ENCODE results near the gene RIPPLY3. TPM values are rescaled to one million over a fixed set of nuclear protein-coding genes. Genes with fewer than 3 reads are reported as not detected.

The RIPPLY3 gene
- total and polyA plus RNA-seq, 2 of the 13 experiments (the other 11 are each of a cell fraction or from before 2014, with no cell fraction given), result 0.09 to 2.9 TPM

GRCh38 chr21:37009740-37010341 lies 3.3 kb downstream of the RIPPLY3 start (continued):
- TF ChIP-seq ZBED4 (CRISPR knock-in tag; IDR thresholded peaks at IDR 0.05; ENCODE audit: borderline replicate concordance) (no peak; the same call in 1 of the 2 replicates), UBTF (CRISPR knock-in tag; IDR thresholded peaks at IDR 0.05) (peak; percentile 87), IRF2 (CRISPR knock-in tag; IDR thresholded peaks at IDR 0.05) (peak; percentile 46), REL (CRISPR knock-in tag; conservative IDR thresholded peaks at IDR 0.05) (no peak), ZNF501 (CRISPR knock-in tag; IDR thresholded peaks at IDR 0.05) (peak; percentile 32; the same call in 1 of the 2 replicates), PHF21A (CRISPR knock-in tag; IDR thresholded peaks at IDR 0.05) (peak; percentile 75; the same call in 1 of the 2 replicates), ZNF136 (CRISPR knock-in tag; IDR thresholded peaks at IDR 0.05; ENCODE audit: low read depth) (no peak), ZNF598 (CRISPR knock-in tag; IDR thresholded peaks at IDR 0.05; ENCODE audit: borderline replicate concordance) (0 out of 2 replicates have a peak, but pooled peaks have one; percentile 34), NFKBIZ (CRISPR knock-in tag; IDR thresholded peaks at IDR 0.05) (no peak), ZNF75D (CRISPR knock-in tag; IDR thresholded peaks at IDR 0.05; ENCODE audit: borderline replicate concordance) (no peak), ZNF644 (CRISPR knock-in tag; IDR thresholded peaks at IDR 0.05; ENCODE audit: low read depth) (no peak), ZSCAN30 (CRISPR knock-in tag; IDR thresholded peaks at IDR 0.05) (no peak), FIP1L1 (IDR thresholded peaks at IDR 0.05; ENCODE audit: borderline replicate concordance, insufficient read depth, low read depth, low read length) (no peak), SP1 (IDR thresholded peaks at IDR 0.05) (no peak), SP1 (CRISPR knock-in tag; IDR thresholded peaks at IDR 0.05) (no peak), ZNF746 (CRISPR knock-in tag; IDR thresholded peaks at IDR 0.05) (no peak), ZNF891 (CRISPR knock-in tag; IDR thresholded peaks at IDR 0.05) (peak; percentile 63; the same call in 1 of the 2 replicates), SP2 (CRISPR knock-in tag; IDR thresholded peaks at IDR 0.05) (no peak), ZNF747 (CRISPR knock-in tag; IDR thresholded peaks at IDR 0.05; ENCODE audit: borderline replicate concordance) (no peak), ZNF251 (CRISPR knock-in tag; IDR thresholded peaks at IDR 0.05) (no peak), ZFP82 (CRISPR knock-in tag; IDR thresholded peaks at IDR 0.05; ENCODE audit: borderline replicate concordance) (no peak)

All from HepG2 (cell line).